SW 1271 (cell line): ENCODE data around the gene BCL2L1.

Experiments used
- DNase-seq, 2 experiments: peaks; one replicate each; lab custom pipeline; 2025; lab: John Stamatoyannopoulos, UW

BCL2L1 gene

GRCh38 chr20:31723319-31724078, 831 bp upstream of the BCL2L1 start:
- peak; percentile 98 for DNase-seq

GRCh38 chr20:31723069-31723318, 326 bp upstream of the BCL2L1 start:
- no peak for DNase-seq

DNA sequence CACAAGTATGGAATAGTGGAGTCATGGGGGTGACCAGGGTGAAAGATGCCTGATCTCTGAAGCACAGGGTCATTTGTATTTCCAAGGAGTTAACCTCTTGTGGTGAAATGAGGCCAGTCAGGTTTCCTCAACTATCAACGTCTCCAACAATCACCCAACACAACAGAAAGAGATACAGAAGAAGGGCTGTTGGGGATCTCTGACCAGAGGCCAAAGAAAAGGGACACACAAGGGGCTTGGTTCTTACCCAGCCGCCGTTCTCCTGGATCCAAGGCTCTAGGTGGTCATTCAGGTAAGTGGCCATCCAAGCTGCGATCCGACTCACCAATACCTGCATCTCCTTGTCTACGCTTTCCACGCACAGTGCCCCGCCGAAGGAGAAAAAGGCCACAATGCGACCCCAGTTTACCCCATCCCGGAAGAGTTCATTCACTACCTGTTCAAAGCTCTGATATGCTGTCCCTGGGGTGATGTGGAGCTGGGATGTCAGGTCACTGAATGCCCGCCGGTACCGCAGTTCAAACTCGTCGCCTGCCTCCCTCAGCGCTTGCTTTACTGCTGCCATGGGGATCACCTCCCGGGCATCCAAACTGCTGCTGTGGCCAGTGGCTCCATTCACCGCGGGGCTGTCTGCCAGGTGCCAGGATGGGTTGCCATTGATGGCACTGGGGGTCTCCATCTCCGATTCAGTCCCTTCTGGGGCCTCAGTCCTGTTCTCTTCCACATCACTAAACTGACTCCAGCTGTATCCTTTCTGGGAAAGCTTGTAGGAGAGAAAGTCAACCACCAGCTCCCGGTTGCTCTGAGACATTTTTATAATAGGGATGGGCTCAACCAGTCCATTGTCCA, 1.0 kb downstream of the BCL2L1 start:
- DNase-seq, result no peak

GRCh38 chr20:31720486-31721407, 1.9 kb downstream of the BCL2L1 start:
- no peak for DNase-seq

DNA sequence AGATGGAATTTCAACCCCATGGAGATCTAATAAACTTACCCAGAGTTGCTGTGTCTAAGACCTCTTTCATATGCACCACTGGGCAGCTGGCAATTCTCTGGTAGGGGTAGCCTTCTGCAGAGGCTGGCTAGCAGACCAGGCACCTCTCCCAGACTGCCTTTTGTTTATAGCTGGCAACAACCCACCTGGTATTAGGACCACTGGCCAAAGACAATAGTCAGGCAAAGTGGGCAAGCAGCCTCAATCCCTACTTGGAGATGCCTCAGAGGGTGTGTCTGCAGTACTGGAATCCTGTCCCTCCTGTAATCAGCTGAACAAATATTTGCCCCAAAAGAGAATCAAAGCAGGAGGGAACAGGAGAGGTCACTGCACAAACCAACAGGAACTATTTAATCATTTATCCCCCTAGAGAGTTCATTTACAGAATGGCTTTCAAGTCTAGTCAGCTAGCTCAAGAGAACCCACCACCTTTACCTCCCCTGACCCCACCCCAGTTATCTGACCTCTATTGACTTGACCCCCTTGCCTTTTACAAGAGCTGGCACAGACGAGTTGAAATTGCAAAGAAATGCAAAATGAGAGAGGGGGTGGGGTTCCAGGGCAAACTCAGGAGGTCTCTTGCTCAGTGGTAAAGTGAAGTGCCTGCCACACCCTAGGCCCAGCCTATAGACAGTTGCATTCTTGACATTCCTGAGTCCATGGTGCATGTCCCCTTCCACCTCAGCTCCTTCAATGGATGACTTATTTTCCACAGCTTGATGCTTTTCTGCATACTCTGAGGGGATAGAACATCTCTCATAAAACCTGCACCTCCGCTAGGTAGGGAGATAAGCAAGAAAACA, 2.8 kb downstream of the BCL2L1 start:
- peak; percentile 58 to 81 for DNase-seq

DNA sequence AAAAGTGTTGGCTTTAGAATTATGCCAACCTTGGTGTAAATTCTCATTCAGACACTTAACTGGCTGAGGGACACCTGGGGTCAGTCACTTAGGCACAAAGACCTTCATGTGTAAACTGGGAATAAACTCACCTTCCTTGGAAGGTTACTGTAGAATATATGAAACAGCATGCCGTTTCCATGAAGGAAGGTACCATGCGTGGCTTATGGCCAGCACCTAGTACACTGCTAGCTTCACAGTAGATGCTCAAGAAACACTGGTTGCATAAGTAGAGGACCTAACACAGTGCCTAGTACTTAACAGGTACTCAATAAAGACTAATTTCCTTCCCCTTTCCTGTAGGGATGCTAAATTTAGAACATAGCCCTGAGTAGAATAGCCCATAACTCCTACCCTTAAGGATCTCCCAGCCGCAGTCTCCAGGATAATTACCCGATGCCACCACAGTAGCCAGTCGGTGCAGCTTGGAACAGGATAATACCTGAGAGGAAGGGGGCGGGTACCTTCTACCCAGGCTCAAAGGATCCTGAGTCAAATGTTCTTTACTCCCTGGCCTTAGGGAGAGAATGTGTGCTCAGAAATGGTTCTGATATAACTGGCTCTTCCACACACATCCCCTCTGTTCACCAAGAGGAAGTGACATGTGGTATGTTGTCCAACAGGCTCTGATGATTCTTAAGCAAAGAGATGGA, 3.6 kb downstream of the BCL2L1 start:
- DNase-seq, result no peak

- DNase-seq, result no peak
Measured at GRCh38 chr20:31717478-31718201, 5.0 kb downstream of the BCL2L1 start.

- no peak for DNase-seq
Measured at GRCh38 chr20:31716818-31717477, 5.7 kb downstream of the BCL2L1 start.

GRCh38 chr20:31716351-31716750, 6.3 kb downstream of the BCL2L1 start:
- no peak for DNase-seq

GRCh38 chr20:31715766-31716165, 6.9 kb downstream of the BCL2L1 start:
- no peak for DNase-seq

GRCh38 chr20:31713312-31714273, 9.1 kb downstream of the BCL2L1 start:
- DNase-seq, result peak; percentile 94 to 96

- DNase-seq, result peak in 1 of 2 experiments; percentile 79
Measured at GRCh38 chr20:31712564-31713311, 9.9 kb downstream of the BCL2L1 start.

- no peak for DNase-seq
Measured at GRCh38 chr20:31712112-31712553, 10.5 kb downstream of the BCL2L1 start.

DNA sequence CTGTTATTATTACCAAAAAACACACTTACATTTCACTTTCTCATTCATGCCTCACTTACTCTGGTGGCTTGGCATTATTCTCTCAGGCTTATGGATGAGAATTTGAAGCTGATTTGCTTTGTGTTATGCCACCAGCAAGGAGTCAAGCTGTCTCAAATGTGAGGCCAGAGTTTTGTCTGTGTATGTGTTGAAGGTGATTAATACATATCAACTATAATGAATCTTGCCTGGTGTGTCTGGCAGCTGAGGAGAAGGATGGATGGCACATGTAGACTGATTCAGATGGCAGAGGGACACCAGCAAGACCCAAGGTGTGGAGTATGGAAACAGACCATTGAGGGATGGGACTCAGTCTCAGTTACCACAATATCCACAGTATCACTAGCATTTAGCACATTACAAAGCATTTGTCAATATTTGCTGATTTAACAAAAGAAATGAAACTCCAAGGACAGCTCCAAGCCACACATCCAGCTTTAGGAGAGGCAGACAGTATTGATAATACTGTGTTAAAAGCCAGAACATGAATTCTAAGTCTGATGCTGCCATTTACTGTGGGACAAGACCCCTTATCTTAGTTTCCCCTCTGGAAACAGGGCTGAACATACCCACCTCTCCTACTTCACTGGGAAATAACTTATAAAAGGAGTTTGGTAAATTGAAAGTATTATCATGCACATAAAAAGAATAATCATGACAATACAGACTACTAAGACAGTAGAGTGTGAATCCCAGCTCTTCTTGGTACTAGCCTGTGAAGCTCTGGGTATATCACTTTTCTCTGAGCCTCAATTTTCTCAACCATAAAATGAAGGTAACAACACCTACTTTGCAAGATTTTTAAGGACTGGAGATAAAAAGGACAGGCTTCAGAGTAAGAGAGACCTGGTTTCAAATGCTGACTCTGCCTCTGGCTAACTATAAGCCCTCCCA, 11.2 kb downstream of the BCL2L1 start:
- DNase-seq, result no peak

DNA sequence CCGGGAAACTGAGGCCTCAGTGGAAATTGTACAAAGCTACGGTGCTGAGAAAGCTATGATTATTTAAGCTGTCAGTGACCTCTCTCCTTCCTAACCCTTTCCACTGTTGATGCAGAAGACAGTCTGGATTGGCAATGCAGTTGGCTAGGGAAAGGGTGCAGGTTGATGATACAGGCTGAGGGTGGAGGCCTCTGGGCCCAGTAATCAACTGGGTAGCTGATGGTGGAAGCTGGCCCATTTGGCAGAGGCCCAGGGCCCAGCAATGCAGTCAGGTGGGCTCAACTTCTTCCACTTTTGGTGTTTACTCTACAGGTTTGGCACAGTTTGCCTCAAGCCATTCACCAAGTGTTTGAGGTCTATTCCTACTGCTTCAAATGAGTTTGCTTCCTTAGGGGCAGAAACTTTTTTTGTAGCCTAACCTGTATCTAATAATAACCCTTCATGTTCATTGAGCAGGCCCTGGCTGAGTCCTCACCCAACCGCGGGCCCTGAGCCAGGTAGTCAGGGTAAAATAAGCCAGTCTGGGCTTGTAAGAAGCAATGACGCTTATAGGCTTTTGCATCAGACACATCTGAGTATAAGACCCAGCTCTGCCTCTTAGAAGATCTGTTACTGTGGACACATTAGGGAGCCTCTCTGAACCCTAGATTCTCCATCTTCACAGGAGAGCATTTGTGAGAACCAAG, 12.1 kb downstream of the BCL2L1 start:
- no peak for DNase-seq

- no peak for DNase-seq
Measured at GRCh38 chr20:31709939-31710338, 12.7 kb downstream of the BCL2L1 start.
